Measurements from ENCODE around the gene RTN4. TPM values are rescaled to one million over a fixed set of nuclear protein-coding genes. Genes with fewer than 3 reads are reported as not detected.

Gene RTN4
- total and polyA plus RNA-seq, 2 experiments from 2014 or later = 186 to 223 TPM

- Histone ChIP-seq H3K36me3 (no peaks in the 10 kb centered on the region), H3K27me3 (no peaks in the 10 kb centered on the region), H3K9me3 (ENCODE audit: low read depth) (no peaks in the 10 kb centered on the region), H3K27ac (peak overlapping the region; percentile 84), H3K4me3 (no peak overlapping the region), H3K4me1 (ENCODE audit: low read depth) (peaks cover 65% of the 10 kb centered on the region)
- peak in 1 of 2 donors; percentile 42 for DNase-seq (ENCODE audit: low read depth in 1 of 2, low spot score in 1 of 2)
- no peak for TF ChIP-seq CTCF (IDR thresholded peaks at IDR 0.05; ENCODE audit: low read depth, low read length)
Measured at GRCh38 chr2:55010915-55011314, 39.3 kb downstream of the RTN4 start.

- H3K4me1 ChIP-seq (ENCODE audit: low read depth) = peaks cover 65% of the 10 kb centered on the region
- H3K27me3 ChIP-seq = no peaks in the 10 kb centered on the region
- no peak overlapping the region for H3K4me3 ChIP-seq
- H3K27ac ChIP-seq = no peak overlapping the region
- no peaks in the 10 kb centered on the region for H3K36me3 ChIP-seq
- H3K9me3 ChIP-seq (ENCODE audit: low read depth) = no peaks in the 10 kb centered on the region
- TF ChIP-seq CTCF (IDR thresholded peaks at IDR 0.05; ENCODE audit: low read depth, low read length) = no peak
- DNase-seq (ENCODE audit: low read depth in 1 of 2, low spot score in 1 of 2) = peak in 1 of 2 donors; percentile 52
Measured at GRCh38 chr2:55010149-55010591, 40.1 kb downstream of the RTN4 start.

- Histone ChIP-seq H3K4me1 (ENCODE audit: low read depth) (peaks cover 65% of the 10 kb centered on the region), H3K9me3 (ENCODE audit: low read depth) (no peaks in the 10 kb centered on the region), H3K4me3 (no peak overlapping the region), H3K36me3 (no peaks in the 10 kb centered on the region), H3K27me3 (no peaks in the 10 kb centered on the region), H3K27ac (no peak overlapping the region)
- no peak for DNase-seq (ENCODE audit: low read depth in 1 of 2, low spot score in 1 of 2)
- TF ChIP-seq CTCF (IDR thresholded peaks at IDR 0.05; ENCODE audit: low read depth, low read length) = no peak
Measured at GRCh38 chr2:55009277-55010060, 40.8 kb downstream of the RTN4 start.

- Histone ChIP-seq H3K27me3 (no peaks in the 10 kb centered on the region), H3K4me1 (ENCODE audit: low read depth) (peaks cover 45% of the 10 kb centered on the region), H3K36me3 (no peaks in the 10 kb centered on the region), H3K4me3 (no peak overlapping the region), H3K27ac (no peak overlapping the region), H3K9me3 (ENCODE audit: low read depth) (no peaks in the 10 kb centered on the region)
- TF ChIP-seq CTCF (IDR thresholded peaks at IDR 0.05; ENCODE audit: low read depth, low read length) = no peak
- DNase-seq (ENCODE audit: low read depth in 1 of 2, low spot score in 1 of 2) = no peak
Measured at GRCh38 chr2:55006306-55006705, 43.9 kb downstream of the RTN4 start.

- no peak for TF ChIP-seq CTCF (IDR thresholded peaks at IDR 0.05; ENCODE audit: low read depth, low read length)
- no peaks in the 10 kb centered on the region for H3K36me3 ChIP-seq
- H3K4me3 ChIP-seq = no peak overlapping the region
- no peak overlapping the region for H3K27ac ChIP-seq
- no peaks in the 10 kb centered on the region for H3K9me3 ChIP-seq (ENCODE audit: low read depth)
- DNase-seq (ENCODE audit: low read depth in 1 of 2, low spot score in 1 of 2) = no peak
- no peaks in the 10 kb centered on the region for H3K27me3 ChIP-seq
- H3K4me1 ChIP-seq (ENCODE audit: low read depth) = peaks cover 45% of the 10 kb centered on the region
Measured at GRCh38 chr2:55003706-55004639, 46.3 kb downstream of the RTN4 start.

Data from cardiac muscle cell (in vitro differentiated cells and primary cell).